MCF 10A (cell line): ENCODE data around the gene GLS. TPM values are rescaled to one million over a fixed set of nuclear protein-coding genes. Genes with fewer than 3 reads are reported as not detected.

ENCODE experiments used
- BruUV-seq: library from RNA; stranded (reverse); fragments of 400-500 nt; replicated peaks from 2 replicates; lab custom pipeline; 2021; lab: Mats Ljungman, UMichigan
- CTCF ChIA-PET: fragments of 300-600 bp; sonication (Branson Sonifier 250); formaldehyde crosslinking; extraction: SDS; loops from one replicate; lab custom pipeline; 2021; ENCODE audit warnings: antibody characterized with exemption, inconsistent platforms; lab: Yijun Ruan, JAX
- POLR2A ChIA-PET: fragments of 300-600, 350-650 bp; sonication (Branson Sonifier 250); formaldehyde crosslinking; extraction: SDS; loops from one replicate; lab custom pipeline; 2020; ENCODE audit warnings: antibody characterized with exemption, inconsistent platforms; lab: Yijun Ruan, JAX
- DNase-seq: peaks from one replicate; pipeline ENCODE4 v3.0.0-alpha.2; 2018; ENCODE audit not compliant: unreplicated experiment
- H3K27ac Mint-ChIP-seq: one replicate; pipeline ENCODE4 v1.8.0; 2022; ENCODE audit warnings: mild to moderate bottlenecking, low read depth, mixed read lengths; ENCODE audit not compliant: unreplicated experiment
- H3K27me3 Mint-ChIP-seq: one replicate; pipeline ENCODE4 v1.8.0; 2022; ENCODE audit warnings: mixed read lengths; ENCODE audit not compliant: insufficient read depth, unreplicated experiment
- H3K36me3 Mint-ChIP-seq: one replicate; pipeline ENCODE4 v1.8.0; 2022; ENCODE audit warnings: mild to moderate bottlenecking, moderate library complexity, mixed read lengths; ENCODE audit not compliant: insufficient read depth, unreplicated experiment
- H3K4me1 Mint-ChIP-seq: one replicate; pipeline ENCODE4 v1.8.0; 2022; ENCODE audit warnings: mixed read lengths; ENCODE audit not compliant: insufficient read depth, unreplicated experiment
- H3K4me3 Mint-ChIP-seq: one replicate; pipeline ENCODE4 v1.8.0; 2022; ENCODE audit warnings: mild to moderate bottlenecking, moderate library complexity, mixed read lengths; ENCODE audit not compliant: unreplicated experiment
- H3K9me3 Mint-ChIP-seq: one replicate; pipeline ENCODE4 v1.8.0; 2022; ENCODE audit warnings: mixed read lengths; ENCODE audit not compliant: unreplicated experiment
- CTCF ChIP-seq: fragments of 200-600 bp; IDR thresholded peaks from one replicate; pipeline ENCODE4 v1.8.0; 2022; ENCODE audit warnings: antibody characterized with exemption, mild to moderate bottlenecking; ENCODE audit not compliant: unreplicated experiment
- intact Hi-C: fragments of 100-400 bp; cut with micrococcal nuclease; formaldehyde crosslinking; loops from 2 replicates; pipeline ENCODE4 v1.14.1; 2022
- total RNA-seq: library from RNA; stranded (reverse); gene quantifications from 2 replicates; pipeline ENCODE4 v1.2.3, GENCODE V29; 2022

GLS gene
- total RNA-seq, 1 experiment from 2014 or later, result 121 TPM

- BruUV-seq, result no TSS peak
- CTCF ChIA-PET, result no interaction called here
- intact Hi-C loops, result no loop called here
- no peaks in the 10 kb centered on the region for H3K9me3 Mint-ChIP-seq
- no peaks in the 10 kb centered on the region for H3K27me3 Mint-ChIP-seq
- no peak overlapping the region for H3K27ac Mint-ChIP-seq
- H3K36me3 Mint-ChIP-seq, result peaks cover 65% of the 10 kb centered on the region
- H3K4me1 Mint-ChIP-seq, result no peaks in the 10 kb centered on the region
- POLR2A ChIA-PET, result no interaction called here
- no peak overlapping the region for H3K4me3 Mint-ChIP-seq
- DNase-seq, result no peak
- no peak for TF ChIP-seq CTCF
Measured at GRCh38 chr2:190970160-190970559, 89.5 kb downstream of the GLS start.

- CTCF ChIA-PET, result no interaction called here
- H3K27ac Mint-ChIP-seq, result no peak overlapping the region
- H3K4me3 Mint-ChIP-seq, result no peak overlapping the region
- no peak for TF ChIP-seq CTCF
- intact Hi-C loops, result no loop called here
- no peaks in the 10 kb centered on the region for H3K9me3 Mint-ChIP-seq
- BruUV-seq, result no TSS peak
- H3K27me3 Mint-ChIP-seq, result no peaks in the 10 kb centered on the region
- POLR2A ChIA-PET, result no interaction called here
- no peaks in the 10 kb centered on the region for H3K4me1 Mint-ChIP-seq
- DNase-seq, result no peak
- H3K36me3 Mint-ChIP-seq, result peaks cover 70% of the 10 kb centered on the region
Measured at GRCh38 chr2:190970873-190971506, 90.4 kb downstream of the GLS start.

- ChIA-PET POLR2A (no interaction called here), CTCF (interaction anchor here (0.5 to 1.0 kb wide), 3 partner anchors 15 to 80 kb away, joined by 3 read pairs; no protein-coding TSS in a partner anchor)
- H3K27ac Mint-ChIP-seq, result no peak overlapping the region
- H3K9me3 Mint-ChIP-seq, result no peaks in the 10 kb centered on the region
- no TSS peak for BruUV-seq
- H3K4me3 Mint-ChIP-seq, result no peak overlapping the region
- no peak for TF ChIP-seq CTCF
- peaks cover 82% of the 10 kb centered on the region for H3K36me3 Mint-ChIP-seq
- H3K4me1 Mint-ChIP-seq, result no peaks in the 10 kb centered on the region
- intact Hi-C loops, result no loop called here
- DNase-seq, result no peak
- no peaks in the 10 kb centered on the region for H3K27me3 Mint-ChIP-seq
Measured at GRCh38 chr2:190972213-190972612, 91.6 kb downstream of the GLS start.

- no TSS peak for BruUV-seq
- DNase-seq, result no peak
- H3K27me3 Mint-ChIP-seq, result no peaks in the 10 kb centered on the region
- no peaks in the 10 kb centered on the region for H3K9me3 Mint-ChIP-seq
- intact Hi-C loops, result no loop called here
- no peaks in the 10 kb centered on the region for H3K4me1 Mint-ChIP-seq
- POLR2A ChIA-PET, result no interaction called here
- TF ChIP-seq CTCF, result no peak
- CTCF ChIA-PET, result interaction anchor here (1.2 kb wide), 1 partner anchor 140 kb away, joined by 3 read pairs; no protein-coding TSS in a partner anchor
- no peak overlapping the region for H3K27ac Mint-ChIP-seq
- no peak overlapping the region for H3K4me3 Mint-ChIP-seq
- H3K36me3 Mint-ChIP-seq, result peaks cover 87% of the 10 kb centered on the region
Measured at GRCh38 chr2:190972846-190973245, 92.2 kb downstream of the GLS start.
